ENCODE measurements around the gene SHROOM3.
"Not testable (repeated sequence)": the region's sequence is repeated elsewhere in the genome, so short reads cannot be mapped to it uniquely, and the experiment has no call there.

The SHROOM3 gene

DNA sequence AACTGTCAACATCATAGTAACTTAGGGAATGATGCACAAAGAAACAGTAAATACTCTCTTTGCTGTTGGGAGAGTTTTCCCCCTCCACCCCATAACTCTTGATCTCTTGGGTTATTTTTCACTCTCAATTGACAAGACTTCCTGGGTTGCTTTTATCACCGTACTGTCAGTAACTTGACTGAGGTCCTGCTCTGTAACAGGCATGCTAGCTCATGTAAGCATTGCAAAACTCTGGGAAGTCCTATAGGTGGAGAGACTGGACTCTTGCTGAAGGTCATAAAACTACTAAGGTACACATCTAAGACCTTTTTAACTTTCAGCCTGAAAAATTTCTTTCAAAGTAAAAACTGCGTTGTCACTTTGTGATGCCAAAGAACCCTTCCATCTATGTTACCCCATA lies 10.9 kb downstream of the SHROOM3 start:
- no peak for DNase-seq (ENCODE audit: low read depth)
- no peak overlapping the region for H3K4me3 ChIP-seq (ENCODE audit: low read depth, low read length)
- no peak for TF ChIP-seq CTCF (IDR thresholded peaks at IDR 0.05; ENCODE audit: insufficient read depth, low read depth, low read length, missing control alignments)

DNA sequence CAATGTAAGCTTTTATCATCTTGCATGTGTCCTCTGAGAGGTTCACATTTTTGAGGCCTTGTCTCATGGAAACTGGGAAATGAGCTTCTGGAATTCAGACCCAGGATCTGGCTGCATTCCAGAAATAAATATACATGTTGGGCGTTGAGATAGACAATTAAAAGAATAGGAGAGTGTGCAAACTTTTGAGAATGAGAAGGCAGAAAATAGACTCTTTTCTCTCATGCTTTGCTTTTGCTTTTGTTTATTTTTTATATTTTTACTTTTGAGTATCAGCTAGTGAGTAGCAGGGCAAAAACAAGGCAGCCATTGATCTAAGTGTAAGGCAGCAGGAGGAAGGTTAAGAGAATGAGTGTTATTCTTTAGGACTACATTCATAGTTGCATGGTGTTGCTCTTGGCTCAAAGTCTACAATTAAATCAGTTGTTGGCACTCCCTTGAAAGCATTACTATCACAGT lies 12.4 kb downstream of the SHROOM3 start:
- no peak for TF ChIP-seq CTCF (IDR thresholded peaks at IDR 0.05; ENCODE audit: insufficient read depth, low read depth, low read length, missing control alignments)
- no peak for DNase-seq (ENCODE audit: low read depth)
- no peak overlapping the region for H3K4me3 ChIP-seq (ENCODE audit: low read depth, low read length)

DNA sequence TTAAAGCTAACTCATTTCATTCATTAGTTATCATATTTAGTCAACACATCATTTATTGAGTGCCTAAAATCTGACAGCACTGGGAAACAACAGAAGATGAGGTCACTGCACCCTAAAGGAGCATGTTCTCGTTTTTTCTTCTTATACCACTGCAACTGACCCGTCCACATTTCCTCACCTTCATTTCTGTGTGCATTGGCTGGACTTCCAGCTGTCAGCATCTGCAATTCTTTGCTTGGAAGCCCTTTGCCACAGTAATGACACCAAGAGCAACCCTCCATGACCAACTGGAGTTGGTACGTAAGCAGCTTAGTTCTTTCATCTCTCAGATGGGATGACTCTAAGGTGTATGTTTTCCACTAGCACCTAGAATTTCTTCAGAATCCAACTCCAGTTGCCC lies 13.2 kb downstream of the SHROOM3 start:
- TF ChIP-seq CTCF (IDR thresholded peaks at IDR 0.05; ENCODE audit: insufficient read depth, low read depth, low read length, missing control alignments) = no peak
- no peak for DNase-seq (ENCODE audit: low read depth)
- H3K4me3 ChIP-seq (ENCODE audit: low read depth, low read length) = no peak overlapping the region

DNA sequence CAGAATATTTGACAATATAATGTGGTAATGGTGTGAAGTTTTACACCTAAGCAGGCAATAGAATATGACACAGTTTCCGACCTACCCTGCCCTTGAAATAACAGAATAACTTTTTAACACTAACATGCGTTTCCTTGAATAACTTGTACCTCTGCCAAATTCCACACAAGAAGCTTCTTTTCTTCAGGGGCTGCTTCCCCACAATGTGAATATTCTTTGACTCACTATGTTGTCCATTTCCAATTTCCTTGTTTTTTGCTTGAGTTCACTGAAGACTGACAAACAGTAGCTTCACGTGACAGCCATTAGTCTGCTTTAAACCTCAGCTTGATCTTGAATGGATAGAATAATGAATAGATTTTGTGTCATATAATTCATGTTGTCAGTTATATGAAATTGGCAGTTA lies 14.3 kb downstream of the SHROOM3 start:
- no peak overlapping the region for H3K4me3 ChIP-seq (ENCODE audit: low read depth, low read length)
- TF ChIP-seq CTCF (IDR thresholded peaks at IDR 0.05; ENCODE audit: insufficient read depth, low read depth, low read length, missing control alignments) = no peak
- no peak for DNase-seq (ENCODE audit: low read depth)

GRCh38 chr4:76449833-76450232 lies 14.8 kb downstream of the SHROOM3 start:
- no peak for TF ChIP-seq CTCF (IDR thresholded peaks at IDR 0.05; ENCODE audit: insufficient read depth, low read depth, low read length, missing control alignments)
- DNase-seq (ENCODE audit: low read depth) = no peak

DNA sequence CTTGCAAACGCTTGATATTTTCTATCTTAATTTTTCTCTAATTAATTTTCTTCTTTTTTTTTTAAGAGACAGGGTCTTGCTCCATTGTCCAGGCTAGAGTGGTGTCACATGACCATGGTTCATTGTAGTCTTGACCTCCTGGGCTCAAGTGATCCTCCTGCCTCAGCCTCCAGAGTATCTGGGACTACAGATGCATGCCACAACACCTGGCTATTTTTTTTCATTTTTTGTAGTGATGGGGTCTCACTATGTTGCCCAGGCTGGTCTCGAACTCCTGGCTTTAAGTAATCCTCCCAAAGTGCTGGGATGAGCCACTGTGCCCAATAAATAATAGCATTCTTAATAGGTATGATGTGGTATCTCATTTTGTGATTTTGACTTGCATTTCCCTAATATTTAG lies 18.2 kb downstream of the SHROOM3 start:
- no peak for DNase-seq (ENCODE audit: low read depth)
- H3K4me3 ChIP-seq (ENCODE audit: low read depth, low read length) = no peak overlapping the region
- TF ChIP-seq CTCF (IDR thresholded peaks at IDR 0.05; ENCODE audit: insufficient read depth, low read depth, low read length, missing control alignments) = no peak

More at GRCh38 chr4:76449833-76450232, 14.8 kb downstream of the SHROOM3 start:
- H3K4me3 ChIP-seq (ENCODE audit: low read depth, low read length) = no peak overlapping the region

GRCh38 chr4:76454073-76454472 lies 19.0 kb downstream of the SHROOM3 start:
- H3K4me3 ChIP-seq (ENCODE audit: low read depth, low read length) = not testable (repeated sequence)

More at GRCh38 chr4:76454073-76454472, 19.0 kb downstream of the SHROOM3 start:
- DNase-seq (ENCODE audit: low read depth) = not testable (repeated sequence)
